AG09309 (cell line): ENCODE measurements around the gene EPS15.
A peak's percentile ranks its signal among the peaks of the same experiment; 100 is the strongest.

Source experiments
- DNase-seq: peaks from one replicate; pipeline ENCODE4 v3.0.0-alpha.2; 2010; ENCODE audit warnings: low read depth
- H3K4me3 ChIP-seq: 2 replicates; pipeline ENCODE4 v1.5.1; 2011; ENCODE audit warnings: mild to moderate bottlenecking, low read depth, low read length, moderate library complexity; ENCODE audit not compliant: control insufficient read depth
- CTCF ChIP-seq: IDR thresholded peaks from 2 replicates; pipeline ENCODE4 v1.5.1; 2011; ENCODE audit warnings: mild to moderate bottlenecking, low read depth, low read length, inconsistent platforms; ENCODE audit not compliant: insufficient read depth, control insufficient read depth; ENCODE audit errors: missing control alignments

EPS15 gene

GRCh38 chr1:51519048-51519864, at the start of gene EPS15:
Gene EPS15 (minus strand): TSS chr1:51519266. CDS start chr1:51519231, 35 bp downstream.
- peak within 1 kb of the TSS; percentile 94 for H3K4me3 ChIP-seq
- TF ChIP-seq CTCF: no peak
- DNase-seq: no peak

GRCh38 chr1:51568231-51568935, 49.3 kb upstream of the EPS15 start:
- DNase-seq: no peak
- TF ChIP-seq CTCF: no peak
- H3K4me3 ChIP-seq: no peak overlapping the region

GRCh38 chr1:51567653-51568052, 48.6 kb upstream of the EPS15 start:
- H3K4me3 ChIP-seq: no peak overlapping the region
- DNase-seq: peak; percentile 90
- TF ChIP-seq CTCF: no peak

- no peak overlapping the region for H3K4me3 ChIP-seq
- DNase-seq: no peak
- TF ChIP-seq CTCF: no peak
These were observed 47.2 kb upstream of the EPS15 start for GRCh38 chr1:51566260-51566659.

- no peak for DNase-seq
- TF ChIP-seq CTCF: no peak
These were observed 45.9 kb upstream of the EPS15 start for GRCh38 chr1:51565009-51565408.

GRCh38 chr1:51564124-51564523, 45.1 kb upstream of the EPS15 start:
- DNase-seq: no peak
- no peak for TF ChIP-seq CTCF
- no peak overlapping the region for H3K4me3 ChIP-seq

More at GRCh38 chr1:51565009-51565408, 45.9 kb upstream of the EPS15 start:
- no peak overlapping the region for H3K4me3 ChIP-seq
